Measurements from ENCODE around the gene GPS2. TPM values are rescaled to one million over a fixed set of nuclear protein-coding genes. Genes with fewer than 3 reads are reported as not detected.

Gene GPS2
- total RNA-seq, 2 donors from 2014 or later, result 80.4 to 97.0 TPM

DNA sequence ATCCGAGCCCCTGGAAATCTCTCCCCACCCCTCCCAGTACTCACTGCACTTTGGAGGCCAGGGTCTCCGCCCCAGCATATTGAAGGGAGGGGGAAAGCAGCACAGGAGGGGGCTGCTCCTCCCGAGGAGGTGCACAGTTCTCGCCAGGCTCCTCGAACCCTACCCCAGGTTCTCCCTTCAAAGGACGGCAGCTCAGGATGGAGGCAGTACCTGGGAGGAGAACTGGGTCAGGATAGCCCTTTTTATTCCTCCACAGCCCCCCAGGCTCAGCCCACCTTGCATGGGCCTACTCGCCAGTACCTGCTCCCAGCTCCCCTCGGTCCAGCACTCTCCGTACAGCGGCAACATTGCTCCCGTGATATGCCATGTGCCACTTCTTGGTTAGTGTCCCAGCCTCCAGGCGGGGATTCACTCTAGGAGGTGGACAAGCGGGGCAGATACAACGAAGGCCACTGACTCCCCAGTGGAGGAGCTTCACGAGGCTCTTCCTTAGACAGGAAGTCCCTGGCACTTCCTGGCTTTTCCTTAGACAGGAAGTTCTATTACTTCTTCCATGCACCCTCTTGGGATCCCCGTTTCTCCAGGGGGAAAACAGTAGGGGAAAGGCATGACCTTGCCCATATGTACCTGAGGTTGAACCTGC lies 2.1 kb upstream of the GPS2 start:
- no peaks in the 10 kb centered on the region for H3K9me3 ChIP-seq
- peaks cover 0 to 29% of the 10 kb centered on the region in 2 donors for H3K4me1 ChIP-seq
- TF ChIP-seq, protein P1, sequence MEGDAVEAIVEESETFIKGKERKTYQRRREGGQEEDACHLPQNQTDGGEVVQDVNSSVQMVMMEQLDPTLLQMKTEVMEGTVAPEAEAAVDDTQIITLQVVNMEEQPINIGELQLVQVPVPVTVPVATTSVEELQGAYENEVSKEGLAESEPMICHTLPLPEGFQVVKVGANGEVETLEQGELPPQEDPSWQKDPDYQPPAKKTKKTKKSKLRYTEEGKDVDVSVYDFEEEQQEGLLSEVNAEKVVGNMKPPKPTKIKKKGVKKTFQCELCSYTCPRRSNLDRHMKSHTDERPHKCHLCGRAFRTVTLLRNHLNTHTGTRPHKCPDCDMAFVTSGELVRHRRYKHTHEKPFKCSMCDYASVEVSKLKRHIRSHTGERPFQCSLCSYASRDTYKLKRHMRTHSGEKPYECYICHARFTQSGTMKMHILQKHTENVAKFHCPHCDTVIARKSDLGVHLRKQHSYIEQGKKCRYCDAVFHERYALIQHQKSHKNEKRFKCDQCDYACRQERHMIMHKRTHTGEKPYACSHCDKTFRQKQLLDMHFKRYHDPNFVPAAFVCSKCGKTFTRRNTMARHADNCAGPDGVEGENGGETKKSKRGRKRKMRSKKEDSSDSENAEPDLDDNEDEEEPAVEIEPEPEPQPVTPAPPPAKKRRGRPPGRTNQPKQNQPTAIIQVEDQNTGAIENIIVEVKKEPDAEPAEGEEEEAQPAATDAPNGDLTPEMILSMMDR (IDR thresholded peaks at IDR 0.05), result no peak
- DNase-seq (ENCODE audit: low spot score), result no peak
- H3K27me3 ChIP-seq, result no peaks in the 10 kb centered on the region
- H3K4me3 ChIP-seq, result no peak overlapping the region
- no peak overlapping the region for H3K27ac ChIP-seq
- H3K36me3 ChIP-seq, result peaks cover 69% of the 10 kb centered on the region

GRCh38 chr17:7315570-7316235 lies 543 bp upstream of the GPS2 start:
- no peak for DNase-seq (ENCODE audit: low spot score)
- Histone ChIP-seq H3K9me3 (no peaks in the 10 kb centered on the region), H3K27me3 (no peaks in the 10 kb centered on the region), H3K4me1 (peaks cover 0 to 29% of the 10 kb centered on the region in 2 donors), H3K36me3 (peaks cover 68% of the 10 kb centered on the region), H3K4me3 (peak overlapping the region; percentile 83 to 89), H3K27ac (peak overlapping the region; percentile 92 to 93)
- TF ChIP-seq, protein P1 (IDR thresholded peaks at IDR 0.05), result no peak

- Histone ChIP-seq H3K9me3 (no peaks in the 10 kb centered on the region), H3K36me3 (peaks cover 70% of the 10 kb centered on the region), H3K4me1 (peaks cover 0 to 39% of the 10 kb centered on the region in 2 donors), H3K27ac (peak overlapping the region; percentile 92 to 93), H3K4me3 (peak overlapping the region; percentile 83 to 89), H3K27me3 (no peaks in the 10 kb centered on the region)
- TF ChIP-seq, protein P1 (IDR thresholded peaks at IDR 0.05), result no peak
- DNase-seq (ENCODE audit: low spot score), result no peak
Measured at GRCh38 chr17:7313890-7314718, 1.1 kb downstream of the GPS2 start.

- H3K4me1 ChIP-seq, result peaks cover 0 to 47% of the 10 kb centered on the region in 2 donors
- TF ChIP-seq, protein P1 (IDR thresholded peaks at IDR 0.05), result no peak
- no peak overlapping the region for H3K4me3 ChIP-seq
- H3K36me3 ChIP-seq, result peaks cover 62% of the 10 kb centered on the region
- H3K27me3 ChIP-seq, result no peaks in the 10 kb centered on the region
- no peak overlapping the region for H3K27ac ChIP-seq
- H3K9me3 ChIP-seq, result no peaks in the 10 kb centered on the region
- DNase-seq (ENCODE audit: low spot score), result no peak
Measured at GRCh38 chr17:7313088-7313889, 1.9 kb downstream of the GPS2 start.

GRCh38 chr17:7312432-7313087 lies 2.6 kb downstream of the GPS2 start:
- no peak overlapping the region for H3K4me3 ChIP-seq
- H3K36me3 ChIP-seq, result peaks cover 54% of the 10 kb centered on the region

More at GRCh38 chr17:7312432-7313087, 2.6 kb downstream of the GPS2 start:
- TF ChIP-seq, protein P1 (IDR thresholded peaks at IDR 0.05), result no peak
- H3K9me3 ChIP-seq, result no peaks in the 10 kb centered on the region
- H3K4me1 ChIP-seq, result peaks cover 0 to 49% of the 10 kb centered on the region in 2 donors
- DNase-seq (ENCODE audit: low spot score), result no peak
- H3K27me3 ChIP-seq, result no peaks in the 10 kb centered on the region
- H3K27ac ChIP-seq, result no peak overlapping the region
